ENCODE measurements around the gene C1QTNF8.

- TF ChIP-seq POLR2AphosphoS5 (IDR thresholded peaks at IDR 0.05; ENCODE audit: low read depth, low read length) (no peak), POLR2A (IDR thresholded peaks at IDR 0.05; ENCODE audit: low read depth, low read length) (no peak)
Observed at GRCh38 chr16:1066584-1067172, 29.4 kb downstream of the C1QTNF8 start.

All from GM12892 (cell line).